GM19043 (cell line): ENCODE results near the gene HLA-DQB2.
"Not testable (repeated sequence)": the region's sequence is repeated elsewhere in the genome, so short reads cannot be mapped to it uniquely, and the experiment has no call there.

ENCODE experiments used
- ATAC-seq: cut with Tn5 transposase; IDR thresholded peaks from one replicate; pipeline ENCODE4 v1.9.1; 2021; ENCODE audit warnings: low read depth; ENCODE audit not compliant: unreplicated experiment

HLA-DQB2 gene

GRCh38 chr6:32752580-32752979 is 10.8 kb downstream of the HLA-DQB2 start:
- no peak for ATAC-seq

- ATAC-seq, result not testable (repeated sequence)
These were observed 17.7 kb downstream of the HLA-DQB2 start for GRCh38 chr6:32745649-32746048.

GRCh38 chr6:32744776-32745175 is 18.6 kb downstream of the HLA-DQB2 start:
- no peak for ATAC-seq

- no peak for ATAC-seq
These were observed 21.0 kb downstream of the HLA-DQB2 start for GRCh38 chr6:32742374-32742773.

- no peak for ATAC-seq
These were observed 22.0 kb downstream of the HLA-DQB2 start, which contains the start of gene HLA-DQA2 for GRCh38 chr6:32741031-32741960. HLA-DQA2 (plus strand) TSS chr6:32741391; CDS start chr6:32741444, 53 bp downstream.

- no peak for ATAC-seq
These were observed 25.2 kb downstream of the HLA-DQB2 start for GRCh38 chr6:32738126-32738525.

- no peak for ATAC-seq
These were observed 44.5 kb downstream of the HLA-DQB2 start for GRCh38 chr6:32718879-32719278.

- ATAC-seq, result no peak
These were observed 46.9 kb downstream of the HLA-DQB2 start for GRCh38 chr6:32716396-32716795.

- no peak for ATAC-seq
These were observed 50.1 kb downstream of the HLA-DQB2 start for GRCh38 chr6:32713241-32713640.

- no peak for ATAC-seq
These were observed 53.7 kb downstream of the HLA-DQB2 start for GRCh38 chr6:32709625-32710024.
